GM21717 (cell line): ENCODE data around the gene SNX9.

Source experiments
- ATAC-seq: cut with Tn5 transposase; IDR thresholded peaks from one replicate; pipeline ENCODE4 v1.9.1; 2021; ENCODE audit warnings: mild to moderate bottlenecking, moderate library complexity; ENCODE audit not compliant: unreplicated experiment

The SNX9 gene

DNA sequence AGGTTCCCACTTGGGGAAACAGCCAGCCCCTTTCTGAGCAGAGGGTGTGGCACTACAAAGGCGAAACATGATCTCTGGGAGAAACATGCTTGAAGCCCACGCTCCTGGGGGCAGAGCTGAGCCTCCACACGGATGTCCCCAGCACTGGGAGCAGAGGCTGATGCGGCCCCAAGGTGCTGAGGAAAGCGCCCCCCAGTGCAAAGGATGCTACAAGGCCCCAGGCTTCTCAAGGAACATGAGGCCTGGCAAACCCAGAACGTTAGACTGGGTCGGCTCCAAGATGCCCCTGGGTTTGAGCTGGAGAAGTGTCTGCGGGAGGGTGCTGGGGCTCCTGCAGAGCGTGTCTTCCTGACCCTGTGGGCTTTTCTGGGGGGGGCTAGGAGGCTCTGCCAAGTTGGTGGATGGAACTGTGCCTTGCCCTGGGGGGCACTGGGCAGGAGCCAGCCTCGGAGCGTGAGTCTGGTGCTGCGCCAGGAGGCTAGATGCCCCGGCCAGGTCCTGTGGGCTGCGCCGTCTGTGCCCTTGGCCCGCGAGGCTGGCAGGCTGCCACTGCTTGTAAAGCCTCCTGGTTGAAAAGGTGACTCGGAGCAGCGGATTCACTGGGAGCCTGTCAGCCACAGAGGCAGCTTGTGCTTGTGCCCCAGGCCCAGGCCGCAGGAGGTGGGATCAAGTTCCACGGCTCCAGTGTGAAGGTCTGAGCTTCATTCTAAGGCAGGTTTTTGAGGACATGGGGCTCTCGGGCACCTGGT is 166.7 kb downstream of the SNX9 start:
- ATAC-seq, result no peak

DNA sequence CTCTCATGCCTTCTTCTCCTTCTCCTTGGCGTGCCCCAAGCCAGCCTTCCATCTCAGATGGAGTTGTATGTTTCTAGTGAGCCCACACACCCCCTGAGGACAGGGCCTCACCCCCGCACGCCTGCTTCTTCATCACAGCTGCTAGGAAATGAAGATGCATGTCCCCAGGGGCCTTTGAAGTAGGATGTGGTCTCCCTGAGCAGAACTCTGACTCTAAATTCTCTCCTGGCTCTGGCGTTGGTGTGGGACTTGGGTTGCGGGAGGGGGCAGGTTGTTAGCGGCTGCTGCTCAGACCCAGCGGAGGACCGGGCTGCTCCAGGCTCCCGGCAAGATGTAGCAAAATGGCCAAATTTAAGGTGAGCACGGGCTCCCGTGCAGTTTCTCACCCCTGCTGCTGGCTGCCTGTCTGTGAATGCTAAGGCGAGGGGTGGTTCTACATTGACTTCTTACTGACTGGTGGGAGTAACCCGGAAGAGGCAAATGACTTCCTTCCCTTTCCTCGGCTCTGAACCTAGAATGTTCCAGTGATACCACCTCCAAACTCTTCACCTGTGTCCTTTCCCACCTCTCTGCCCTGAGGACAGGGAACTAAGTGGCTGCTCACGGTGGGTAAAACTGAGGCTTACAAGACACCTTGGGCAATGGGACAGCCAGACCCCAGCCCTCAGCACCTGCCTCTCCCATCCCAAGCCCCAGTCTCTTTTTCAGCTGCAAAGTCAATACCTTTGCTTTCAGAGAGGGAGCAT is 167.4 kb downstream of the SNX9 start:
- ATAC-seq, result no peak

DNA sequence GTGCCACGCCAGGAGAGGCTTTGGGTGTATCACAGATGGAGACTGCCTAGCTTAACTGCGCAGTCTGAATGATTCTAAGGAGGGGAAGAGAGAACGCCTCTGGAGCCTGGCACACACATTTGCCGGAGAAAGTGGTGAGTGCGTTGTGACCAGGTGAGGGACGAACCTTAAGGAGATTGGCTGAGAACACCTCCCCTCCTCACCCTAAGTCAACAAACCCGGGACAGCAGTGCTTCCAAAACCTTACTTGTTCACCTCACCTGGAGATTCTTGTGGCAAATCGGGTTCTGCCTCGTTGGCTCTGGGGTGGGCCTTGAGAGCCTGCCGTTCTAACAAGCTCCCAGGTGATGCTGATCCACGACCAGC is 168.0 kb downstream of the SNX9 start:
- ATAC-seq, result no peak

DNA sequence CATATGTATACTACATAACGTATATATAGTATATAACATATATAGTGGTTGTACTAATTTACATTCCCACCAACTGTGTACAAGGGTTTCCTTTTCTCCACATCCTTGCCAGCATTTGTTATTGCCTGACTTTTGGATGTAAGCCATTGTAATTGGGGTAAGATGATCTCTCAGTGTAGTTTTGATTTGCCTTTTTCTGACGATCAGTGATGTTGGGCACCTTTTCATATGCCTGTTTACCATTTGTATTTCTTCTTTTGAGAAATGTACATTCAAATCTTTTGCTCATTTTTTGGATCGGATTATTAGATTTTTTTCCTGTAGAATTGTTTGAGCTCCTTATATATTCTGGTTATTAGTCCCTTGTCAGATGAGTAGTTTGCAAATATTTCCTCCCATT is 170.0 kb downstream of the SNX9 start:
- ATAC-seq, result no peak

DNA sequence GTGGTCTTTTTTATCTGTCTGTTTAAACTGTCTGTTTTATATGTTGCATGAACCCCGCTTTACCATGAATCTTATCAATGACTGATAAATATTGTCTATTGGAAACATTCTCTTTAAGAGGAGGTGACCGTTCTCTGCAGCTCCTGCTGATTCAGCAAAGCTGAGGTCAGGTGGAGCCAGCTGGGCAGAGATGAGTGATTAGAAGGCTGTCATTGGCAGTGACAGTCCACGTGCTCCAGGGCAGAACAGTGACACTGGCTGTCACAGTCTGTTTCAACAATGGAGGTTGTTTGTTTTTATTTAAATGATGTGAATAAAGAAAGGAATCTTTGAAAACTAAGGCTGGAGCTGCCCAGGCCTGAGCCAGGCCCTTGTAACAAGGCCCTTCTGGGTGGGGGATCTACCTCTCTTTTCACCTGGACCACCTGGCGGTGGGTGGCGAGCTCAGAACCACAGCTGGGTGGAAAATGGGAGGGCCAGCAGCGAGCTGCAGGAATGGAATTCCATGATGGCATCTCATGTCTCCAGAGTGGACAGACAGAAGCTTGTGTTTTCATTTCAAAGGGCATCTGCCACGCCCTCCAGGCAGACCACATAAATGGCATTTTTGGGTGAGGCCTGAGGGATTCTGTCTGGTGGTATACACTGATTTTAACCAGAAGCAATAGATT is 171.2 kb downstream of the SNX9 start:
- ATAC-seq, result no peak
